ENCODE data around the gene NR6A1.

The NR6A1 gene

GRCh38 chr9:124726886-124727285 lies 44.2 kb downstream of the NR6A1 start:
- no peak for FAIRE-seq
- no peak for DNase-seq (ENCODE audit: insufficient read length)

GRCh38 chr9:124725068-124725452 lies 46.1 kb downstream of the NR6A1 start:
- no peak for FAIRE-seq
- TF ChIP-seq POLR2AphosphoS5 (IDR thresholded peaks at IDR 0.05; ENCODE audit: low read depth, low read length) (no peak), POLR2A (IDR thresholded peaks at IDR 0.05; ENCODE audit: low read depth, low read length) (no peak), TAF1 (IDR thresholded peaks at IDR 0.05; ENCODE audit: borderline replicate concordance, low read depth, low read length) (no peak)
- no peak for DNase-seq (ENCODE audit: insufficient read length)

More at GRCh38 chr9:124726886-124727285, 44.2 kb downstream of the NR6A1 start:
- TF ChIP-seq POLR2A (IDR thresholded peaks at IDR 0.05; ENCODE audit: low read depth, low read length) (no peak), TAF1 (IDR thresholded peaks at IDR 0.05; ENCODE audit: borderline replicate concordance, low read depth, low read length) (no peak), POLR2AphosphoS5 (IDR thresholded peaks at IDR 0.05; ENCODE audit: low read depth, low read length) (no peak)

- FAIRE-seq = no peak
- no peak for DNase-seq (ENCODE audit: insufficient read length)
- TF ChIP-seq TAF1 (IDR thresholded peaks at IDR 0.05; ENCODE audit: borderline replicate concordance, low read depth, low read length) = no peak
- TF ChIP-seq POLR2AphosphoS5 (IDR thresholded peaks at IDR 0.05; ENCODE audit: low read depth, low read length) = no peak
- no peak for TF ChIP-seq POLR2A (IDR thresholded peaks at IDR 0.05; ENCODE audit: low read depth, low read length)
Measured at GRCh38 chr9:124724415-124725067, 46.6 kb downstream of the NR6A1 start.

- FAIRE-seq (no peak), DNase-seq (ENCODE audit: insufficient read length) (no peak)
- TF ChIP-seq TAF1 (IDR thresholded peaks at IDR 0.05; ENCODE audit: borderline replicate concordance, low read depth, low read length) (no peak), POLR2AphosphoS5 (IDR thresholded peaks at IDR 0.05; ENCODE audit: low read depth, low read length) (no peak), POLR2A (IDR thresholded peaks at IDR 0.05; ENCODE audit: low read depth, low read length) (no peak)
Measured at GRCh38 chr9:124723352-124723751, 47.8 kb downstream of the NR6A1 start.

- DNase-seq (ENCODE audit: insufficient read length) (no peak), FAIRE-seq (no peak)
- no peak for TF ChIP-seq POLR2A (IDR thresholded peaks at IDR 0.05; ENCODE audit: low read depth, low read length)
- TF ChIP-seq TAF1 (IDR thresholded peaks at IDR 0.05; ENCODE audit: borderline replicate concordance, low read depth, low read length) = no peak
- no peak for TF ChIP-seq POLR2AphosphoS5 (IDR thresholded peaks at IDR 0.05; ENCODE audit: low read depth, low read length)
Measured at GRCh38 chr9:124721109-124721906, 49.8 kb downstream of the NR6A1 start.

GRCh38 chr9:124720429-124721108 lies 50.5 kb downstream of the NR6A1 start:
- DNase-seq (ENCODE audit: insufficient read length) = no peak
- FAIRE-seq = no peak
- TF ChIP-seq TAF1 (IDR thresholded peaks at IDR 0.05; ENCODE audit: borderline replicate concordance, low read depth, low read length) (no peak), POLR2AphosphoS5 (IDR thresholded peaks at IDR 0.05; ENCODE audit: low read depth, low read length) (no peak), POLR2A (IDR thresholded peaks at IDR 0.05; ENCODE audit: low read depth, low read length) (no peak)

GRCh38 chr9:124718928-124719327 lies 52.2 kb downstream of the NR6A1 start:
- FAIRE-seq (no peak), DNase-seq (ENCODE audit: insufficient read length) (no peak)
- no peak for TF ChIP-seq TAF1 (IDR thresholded peaks at IDR 0.05; ENCODE audit: borderline replicate concordance, low read depth, low read length)
- no peak for TF ChIP-seq POLR2A (IDR thresholded peaks at IDR 0.05; ENCODE audit: low read depth, low read length)
- TF ChIP-seq POLR2AphosphoS5 (IDR thresholded peaks at IDR 0.05; ENCODE audit: low read depth, low read length) = no peak

- no peak for TF ChIP-seq POLR2AphosphoS5 (IDR thresholded peaks at IDR 0.05; ENCODE audit: low read depth, low read length)
- TF ChIP-seq TAF1 (IDR thresholded peaks at IDR 0.05; ENCODE audit: borderline replicate concordance, low read depth, low read length) = no peak
- no peak for TF ChIP-seq POLR2A (IDR thresholded peaks at IDR 0.05; ENCODE audit: low read depth, low read length)
- DNase-seq (ENCODE audit: insufficient read length) (no peak), FAIRE-seq (no peak)
Measured at GRCh38 chr9:124717597-124717996, 53.5 kb downstream of the NR6A1 start.

- no peak for TF ChIP-seq POLR2AphosphoS5 (IDR thresholded peaks at IDR 0.05; ENCODE audit: low read depth, low read length)
- no peak for TF ChIP-seq POLR2A (IDR thresholded peaks at IDR 0.05; ENCODE audit: low read depth, low read length)
- TF ChIP-seq TAF1 (IDR thresholded peaks at IDR 0.05; ENCODE audit: borderline replicate concordance, low read depth, low read length) = no peak
- no peak for DNase-seq (ENCODE audit: insufficient read length)
- no peak for FAIRE-seq
Measured at GRCh38 chr9:124716808-124717207, 54.3 kb downstream of the NR6A1 start.

GRCh38 chr9:124710766-124711165 lies 60.3 kb downstream of the NR6A1 start:
- FAIRE-seq (no peak), DNase-seq (ENCODE audit: insufficient read length) (no peak)
- no peak for TF ChIP-seq POLR2AphosphoS5 (IDR thresholded peaks at IDR 0.05; ENCODE audit: low read depth, low read length)
- no peak for TF ChIP-seq POLR2A (IDR thresholded peaks at IDR 0.05; ENCODE audit: low read depth, low read length)
- TF ChIP-seq TAF1 (IDR thresholded peaks at IDR 0.05; ENCODE audit: borderline replicate concordance, low read depth, low read length) = no peak

GRCh38 chr9:124709292-124709690 lies 61.8 kb downstream of the NR6A1 start:
- no peak for FAIRE-seq
- no peak for TF ChIP-seq POLR2A (IDR thresholded peaks at IDR 0.05; ENCODE audit: low read depth, low read length)
- TF ChIP-seq POLR2AphosphoS5 (IDR thresholded peaks at IDR 0.05; ENCODE audit: low read depth, low read length) = no peak
- TF ChIP-seq TAF1 (IDR thresholded peaks at IDR 0.05; ENCODE audit: borderline replicate concordance, low read depth, low read length) = no peak

More at GRCh38 chr9:124709292-124709690, 61.8 kb downstream of the NR6A1 start:
- no peak for DNase-seq (ENCODE audit: insufficient read length)

Data from GM12892 (cell line).